Kidney tubule cell (primary cell): ENCODE measurements around the gene ABCC2.
"Not testable (repeated sequence)": the region's sequence is repeated elsewhere in the genome, so short reads cannot be mapped to it uniquely, and the experiment has no call there.

Experiments
- DNase-seq: peaks from one replicate; pipeline ENCODE4 v3.0.0-alpha.2; 2018; ENCODE audit warnings: low spot score

ABCC2 gene

GRCh38 chr10:99782447-99783286, at the start of gene ABCC2:
ABCC2 (plus strand) TSS chr10:99782640; CDS start chr10:99782845, 205 bp downstream.
- DNase-seq = peak; percentile 27

GRCh38 chr10:99733366-99733765, 49.1 kb upstream of the ABCC2 start:
- DNase-seq = no peak

- DNase-seq = not testable (repeated sequence)
Measured at GRCh38 chr10:99734111-99734510, 48.3 kb upstream of the ABCC2 start.

- no peak for DNase-seq
Measured at GRCh38 chr10:99740260-99740659, 42.2 kb upstream of the ABCC2 start.

GRCh38 chr10:99740933-99741559, 41.4 kb upstream of the ABCC2 start:
- DNase-seq = no peak

- DNase-seq = no peak
Measured at GRCh38 chr10:99742254-99742653, 40.2 kb upstream of the ABCC2 start.

GRCh38 chr10:99742701-99743100, 39.7 kb upstream of the ABCC2 start:
- DNase-seq = no peak

- DNase-seq = no peak
Measured at GRCh38 chr10:99743841-99744240, 38.6 kb upstream of the ABCC2 start.

GRCh38 chr10:99746166-99746565, 36.3 kb upstream of the ABCC2 start:
- DNase-seq = not testable (repeated sequence)

GRCh38 chr10:99748823-99749451, 33.5 kb upstream of the ABCC2 start:
- DNase-seq = no peak

- DNase-seq = no peak
Measured at GRCh38 chr10:99750641-99751040, 31.8 kb upstream of the ABCC2 start.

GRCh38 chr10:99754670-99755069, 27.8 kb upstream of the ABCC2 start:
- peak; percentile 71 for DNase-seq

- no peak for DNase-seq
Measured at GRCh38 chr10:99756159-99756558, 26.3 kb upstream of the ABCC2 start.

GRCh38 chr10:99758211-99758891, 24.1 kb upstream of the ABCC2 start:
- DNase-seq = no peak

GRCh38 chr10:99760321-99760720, 22.1 kb upstream of the ABCC2 start:
- no peak for DNase-seq

- no peak for DNase-seq
Measured at GRCh38 chr10:99761365-99761764, 21.1 kb upstream of the ABCC2 start.

- no peak for DNase-seq
Measured at GRCh38 chr10:99765672-99766301, 16.7 kb upstream of the ABCC2 start.

GRCh38 chr10:99766302-99766681, 16.1 kb upstream of the ABCC2 start:
- no peak for DNase-seq

GRCh38 chr10:99767901-99768300, 14.5 kb upstream of the ABCC2 start:
- DNase-seq = no peak

GRCh38 chr10:99768556-99768955, 13.9 kb upstream of the ABCC2 start:
- DNase-seq = no peak

GRCh38 chr10:99769706-99770105, 12.7 kb upstream of the ABCC2 start:
- no peak for DNase-seq
